ENCODE data around the gene ARID3A.
"Not testable (repeated sequence)": the region's sequence is repeated elsewhere in the genome, so short reads cannot be mapped to it uniquely, and the experiment has no call there.

The ARID3A gene

GRCh38 chr19:887072-887471 lies 38.8 kb upstream of the ARID3A start:
- no peak for DNase-seq (ENCODE audit: low spot score)
- Mint-ChIP-seq H3K36me3 (ENCODE audit: low read depth) (peaks cover 14% of the 10 kb centered on the region), H3K4me1 (ENCODE audit: low read depth) (peaks cover 7% of the 10 kb centered on the region), H3K27me3 (ENCODE audit: low read depth) (no peaks in the 10 kb centered on the region), H3K27ac (no peak overlapping the region), H3K4me3 (no peak overlapping the region), H3K9me3 (no peaks in the 10 kb centered on the region)

GRCh38 chr19:887599-887998 lies 38.2 kb upstream of the ARID3A start:
- Mint-ChIP-seq H3K9me3 (no peaks in the 10 kb centered on the region), H3K4me3 (no peak overlapping the region), H3K4me1 (ENCODE audit: low read depth) (peaks cover 7% of the 10 kb centered on the region), H3K27me3 (ENCODE audit: low read depth) (no peaks in the 10 kb centered on the region), H3K27ac (no peak overlapping the region), H3K36me3 (ENCODE audit: low read depth) (peaks cover 11% of the 10 kb centered on the region)
- no peak for DNase-seq (ENCODE audit: low spot score)

DNA sequence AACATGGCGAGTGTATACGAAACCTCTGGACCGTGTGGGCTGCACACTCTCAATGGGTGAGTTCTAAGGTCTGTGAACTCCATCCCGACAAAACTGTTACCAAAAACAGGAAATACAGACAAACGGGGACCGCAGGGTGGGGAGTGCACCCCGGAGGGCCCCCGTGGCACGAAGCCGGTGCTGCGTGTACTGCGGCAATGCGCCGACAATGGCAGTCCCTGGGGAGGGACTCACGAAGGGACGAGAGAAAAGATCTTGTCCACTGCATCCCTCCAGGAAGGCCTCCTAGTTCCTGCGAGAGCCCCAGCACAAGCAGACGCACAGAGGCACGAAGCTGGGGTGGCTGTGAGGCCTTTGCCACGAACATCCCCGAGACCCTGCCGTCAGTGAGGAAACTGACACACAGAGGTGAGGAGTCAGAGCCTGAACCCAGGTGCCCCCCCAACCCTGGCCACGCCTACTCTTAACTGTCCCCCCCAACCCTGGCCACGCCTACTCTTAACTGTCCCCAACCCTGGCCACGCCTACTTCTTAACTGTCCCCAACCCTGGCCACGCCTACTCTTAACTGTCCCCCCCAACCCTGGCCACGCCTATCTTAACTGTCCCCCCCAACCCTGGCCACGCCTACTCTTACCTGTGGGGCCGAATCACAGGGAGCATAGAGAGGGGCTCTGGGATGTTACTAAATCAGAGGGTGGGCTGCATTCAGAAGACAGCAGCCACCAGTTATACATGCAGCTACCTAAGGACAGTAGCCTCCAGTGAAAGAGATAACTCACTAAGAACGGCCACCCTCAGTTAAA lies 37.1 kb upstream of the ARID3A start:
- no peak for DNase-seq (ENCODE audit: low spot score)
- no peaks in the 10 kb centered on the region for H3K9me3 Mint-ChIP-seq
- peaks cover 14% of the 10 kb centered on the region for H3K36me3 Mint-ChIP-seq (ENCODE audit: low read depth)
- peaks cover 3% of the 10 kb centered on the region for H3K27me3 Mint-ChIP-seq (ENCODE audit: low read depth)
- peak overlapping the region; percentile 26 for H3K4me3 Mint-ChIP-seq
- H3K4me1 Mint-ChIP-seq (ENCODE audit: low read depth): peaks cover 12% of the 10 kb centered on the region
- H3K27ac Mint-ChIP-seq: peak overlapping the region; percentile 63

GRCh38 chr19:889662-890295 lies 36.1 kb upstream of the ARID3A start:
- Mint-ChIP-seq H3K4me1 (ENCODE audit: low read depth) (peaks cover 12% of the 10 kb centered on the region), H3K27ac (no peak overlapping the region)

DNA sequence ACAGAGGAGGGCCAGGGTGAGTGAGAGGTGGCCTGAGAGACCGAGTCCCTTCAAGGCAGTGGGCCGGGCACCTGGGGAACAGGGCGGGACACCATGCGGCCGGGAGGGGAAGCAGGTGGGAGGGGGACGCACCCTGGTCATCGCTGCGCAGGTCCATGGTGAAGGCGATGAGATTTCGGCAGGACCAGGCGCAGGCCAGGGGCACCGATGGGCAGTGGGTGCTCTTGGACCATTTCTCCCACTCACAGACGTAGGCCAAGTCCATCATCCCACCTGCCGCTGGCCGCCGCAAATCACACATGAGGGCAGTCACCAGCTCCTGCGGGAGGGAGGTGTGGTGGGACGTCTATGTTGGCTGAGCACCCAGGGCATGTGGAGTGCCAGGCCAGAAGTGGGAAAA lies 35.0 kb upstream of the ARID3A start:
- Mint-ChIP-seq H3K4me3 (peak overlapping the region; percentile 72), H3K9me3 (no peaks in the 10 kb centered on the region), H3K36me3 (ENCODE audit: low read depth) (peaks cover 14% of the 10 kb centered on the region), H3K27ac (peak overlapping the region; percentile 74), H3K4me1 (ENCODE audit: low read depth) (peaks cover 12% of the 10 kb centered on the region), H3K27me3 (ENCODE audit: low read depth) (peaks cover 3% of the 10 kb centered on the region)
- no peak for DNase-seq (ENCODE audit: low spot score)

More at GRCh38 chr19:889662-890295, 36.1 kb upstream of the ARID3A start:
- H3K4me3 Mint-ChIP-seq: no peak overlapping the region
- no peaks in the 10 kb centered on the region for H3K9me3 Mint-ChIP-seq
- DNase-seq (ENCODE audit: low spot score): no peak
- peaks cover 14% of the 10 kb centered on the region for H3K36me3 Mint-ChIP-seq (ENCODE audit: low read depth)
- H3K27me3 Mint-ChIP-seq (ENCODE audit: low read depth): peaks cover 3% of the 10 kb centered on the region

- H3K27me3 Mint-ChIP-seq (ENCODE audit: low read depth); DNase-seq (ENCODE audit: low spot score); H3K9me3 Mint-ChIP-seq: not testable (repeated sequence)
- Mint-ChIP-seq H3K4me3 (peak overlapping the region; percentile 88), H3K36me3 (ENCODE audit: low read depth) (peaks cover 19% of the 10 kb centered on the region), H3K27ac (peak overlapping the region; percentile 84), H3K4me1 (ENCODE audit: low read depth) (peaks cover 12% of the 10 kb centered on the region)
These were observed 34.2 kb upstream of the ARID3A start for GRCh38 chr19:891421-892200.

GRCh38 chr19:892243-892893 lies 33.5 kb upstream of the ARID3A start:
- no peak for DNase-seq (ENCODE audit: low spot score)

GRCh38 chr19:892894-893689 lies 32.7 kb upstream of the ARID3A start, which contains the start of the genes MED16 and RNU6-9:
MED16 (minus strand) TSS chr19:893187; CDS start chr19:891131, 2,056 bp downstream.
RNU6-9 (plus strand) TSS chr19:893484.
- Mint-ChIP-seq H3K27me3 (ENCODE audit: low read depth) (peaks cover 3% of the 10 kb centered on the region), H3K4me3 (peak within 1 kb of the TSS; percentile 90), H3K36me3 (ENCODE audit: low read depth) (peaks cover 26% of the 10 kb centered on the region)

More at GRCh38 chr19:892243-892893, 33.5 kb upstream of the ARID3A start:
- H3K4me1 Mint-ChIP-seq (ENCODE audit: low read depth): peaks cover 12% of the 10 kb centered on the region
- H3K9me3 Mint-ChIP-seq: no peaks in the 10 kb centered on the region
- peaks cover 25% of the 10 kb centered on the region for H3K36me3 Mint-ChIP-seq (ENCODE audit: low read depth)
- H3K27me3 Mint-ChIP-seq (ENCODE audit: low read depth): peaks cover 3% of the 10 kb centered on the region
- H3K27ac Mint-ChIP-seq: peak overlapping the region; percentile 84
- H3K4me3 Mint-ChIP-seq: peak overlapping the region; percentile 88

GRCh38 chr19:896434-896833 lies 29.4 kb upstream of the ARID3A start:
- H3K27ac Mint-ChIP-seq: no peak overlapping the region

More at GRCh38 chr19:892894-893689, 32.7 kb upstream of the ARID3A start, which contains the start of the genes MED16 and RNU6-9:
- Mint-ChIP-seq H3K4me1 (ENCODE audit: low read depth) (peaks cover 12% of the 10 kb centered on the region), H3K27ac (peak within 1 kb of the TSS; percentile 99), H3K9me3 (no peaks in the 10 kb centered on the region)
- DNase-seq (ENCODE audit: low spot score): peak; percentile 88

DNA sequence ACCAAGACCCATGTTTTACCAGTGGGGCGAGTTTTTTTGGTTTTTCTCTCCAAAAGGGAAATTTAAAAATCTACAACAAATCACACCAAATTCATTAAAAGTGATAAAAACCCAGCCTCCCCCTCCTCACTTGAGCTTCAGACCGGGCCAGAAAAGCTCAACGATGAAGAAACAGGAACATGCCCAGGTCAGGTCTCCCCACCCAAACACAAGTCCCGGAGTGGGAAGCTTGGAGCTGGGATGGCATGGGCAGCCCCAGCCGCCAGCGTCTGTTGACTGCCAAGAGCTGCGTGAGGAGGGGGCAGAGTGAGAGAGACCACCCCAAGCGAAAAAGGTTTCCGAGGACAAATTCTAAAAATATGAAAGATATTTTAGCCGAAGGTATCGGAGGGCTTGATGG lies 28.8 kb upstream of the ARID3A start:
- DNase-seq (ENCODE audit: low spot score): no peak
- H3K4me3 Mint-ChIP-seq: no peak overlapping the region
- H3K27me3 Mint-ChIP-seq (ENCODE audit: low read depth): peaks cover 3% of the 10 kb centered on the region
- peaks cover 21% of the 10 kb centered on the region for H3K36me3 Mint-ChIP-seq (ENCODE audit: low read depth)
- H3K4me1 Mint-ChIP-seq (ENCODE audit: low read depth): peaks cover 8% of the 10 kb centered on the region
- H3K27ac Mint-ChIP-seq: no peak overlapping the region
- H3K9me3 Mint-ChIP-seq: no peaks in the 10 kb centered on the region

More at GRCh38 chr19:896434-896833, 29.4 kb upstream of the ARID3A start:
- Mint-ChIP-seq H3K36me3 (ENCODE audit: low read depth) (peaks cover 21% of the 10 kb centered on the region), H3K4me3 (no peak overlapping the region), H3K27me3 (ENCODE audit: low read depth) (peaks cover 3% of the 10 kb centered on the region), H3K4me1 (ENCODE audit: low read depth) (peaks cover 8% of the 10 kb centered on the region), H3K9me3 (no peaks in the 10 kb centered on the region)
- DNase-seq (ENCODE audit: low spot score): no peak

- DNase-seq (ENCODE audit: low spot score): no peak
- no peak overlapping the region for H3K4me3 Mint-ChIP-seq
- peaks cover 3% of the 10 kb centered on the region for H3K27me3 Mint-ChIP-seq (ENCODE audit: low read depth)
- peaks cover 21% of the 10 kb centered on the region for H3K36me3 Mint-ChIP-seq (ENCODE audit: low read depth)
- H3K4me1 Mint-ChIP-seq (ENCODE audit: low read depth): peaks cover 8% of the 10 kb centered on the region
- H3K9me3 Mint-ChIP-seq: no peaks in the 10 kb centered on the region
- H3K27ac Mint-ChIP-seq: no peak overlapping the region
These were observed 28.3 kb upstream of the ARID3A start for GRCh38 chr19:897442-898039.

- peaks cover 2% of the 10 kb centered on the region for H3K4me1 Mint-ChIP-seq (ENCODE audit: low read depth)
- H3K4me3 Mint-ChIP-seq: no peak overlapping the region
- H3K36me3 Mint-ChIP-seq (ENCODE audit: low read depth): peaks cover 17% of the 10 kb centered on the region
- H3K9me3 Mint-ChIP-seq: no peaks in the 10 kb centered on the region
- no peak overlapping the region for H3K27ac Mint-ChIP-seq
- DNase-seq (ENCODE audit: low spot score): no peak
- no peaks in the 10 kb centered on the region for H3K27me3 Mint-ChIP-seq (ENCODE audit: low read depth)
These were observed 27.2 kb upstream of the ARID3A start for GRCh38 chr19:898663-899062.
